SK-N-SH treated with all-trans-retinoic acid at 6 μM for 48 hours (cell line): Measurements from ENCODE around the gene CNN2.

ENCODE experiments used
- ARNTL ChIP-seq: fragments of 450-650 bp; formaldehyde crosslinking; IDR thresholded peaks from 2 replicates; pipeline ENCODE4 v1.5.0; 2020; ENCODE audit warnings: low read depth, mild to moderate bottlenecking, moderate library complexity, borderline replicate concordance
- CREB5 ChIP-seq: fragments of 250-450 bp; sonication (Bioruptor Pico); IDR thresholded peaks from 2 replicates; pipeline ENCODE4 v1.5.1; 2020; ENCODE audit warnings: low read depth, mild to moderate bottlenecking, moderate library complexity
- GLIS3 ChIP-seq: fragments of 250-450 bp; sonication (Bioruptor Pico); IDR thresholded peaks from 2 replicates; pipeline ENCODE4 v1.5.0; 2020; ENCODE audit warnings: mild to moderate bottlenecking, moderate library complexity
- PATZ1 ChIP-seq: fragments of 250-450 bp; sonication (Bioruptor Pico); IDR thresholded peaks from 2 replicates; pipeline ENCODE4 v1.8.0; 2020; ENCODE audit warnings: mild to moderate bottlenecking, moderate library complexity, borderline replicate concordance
- PPARA ChIP-seq: fragments of 250-450 bp; sonication (Bioruptor Pico); IDR thresholded peaks from 2 replicates; pipeline ENCODE4 v1.5.0; 2020; ENCODE audit warnings: mild to moderate bottlenecking, borderline replicate concordance
- RARB ChIP-seq: fragments of 250-450 bp; sonication (Bioruptor Pico); IDR thresholded peaks from 2 replicates; pipeline ENCODE4 v1.8.0; 2021; ENCODE audit warnings: mild to moderate bottlenecking, moderate library complexity
- TCF4 ChIP-seq: fragments of 250-450 bp; sonication (Bioruptor Pico); IDR thresholded peaks from 2 replicates; pipeline ENCODE4 v1.8.0; 2021; ENCODE audit warnings: mild to moderate bottlenecking, moderate library complexity, borderline replicate concordance
- TOX ChIP-seq: fragments of 250-450 bp; sonication (Bioruptor Pico); IDR thresholded peaks from 2 replicates; pipeline ENCODE4 v1.8.0; 2021; ENCODE audit warnings: mild to moderate bottlenecking, moderate library complexity, borderline replicate concordance
- ZC3H10 ChIP-seq: fragments of 250-450 bp; sonication (Bioruptor Pico); IDR thresholded peaks from 2 replicates; pipeline ENCODE4 v1.5.1; 2021; ENCODE audit warnings: mild to moderate bottlenecking, moderate library complexity
- ZNF565 ChIP-seq: fragments of 450-650 bp; formaldehyde crosslinking; conservative IDR thresholded peaks from 2 replicates; pipeline ENCODE4 v1.5.0; 2020; ENCODE audit warnings: low read depth, mild to moderate bottlenecking, moderate library complexity
- ZNF70 ChIP-seq: fragments of 450-650 bp; formaldehyde crosslinking; IDR thresholded peaks from 2 replicates; pipeline ENCODE4 v1.5.0; 2020; ENCODE audit warnings: mild to moderate bottlenecking, moderate library complexity

- no peak for TF ChIP-seq ZNF70 (CRISPR knock-in tag)
- no peak for TF ChIP-seq TOX
- TF ChIP-seq CREB5 (CRISPR knock-in tag), result no peak
- no peak for TF ChIP-seq PATZ1 (CRISPR knock-in tag)
- TF ChIP-seq TCF4, result no peak
- TF ChIP-seq ARNTL (CRISPR knock-in tag), result no peak
- no peak for TF ChIP-seq ZNF565 (CRISPR knock-in tag)
- TF ChIP-seq RARB, result no peak
- TF ChIP-seq PPARA (CRISPR knock-in tag), result no peak
- TF ChIP-seq GLIS3 (CRISPR knock-in tag), result no peak
- no peak for TF ChIP-seq ZC3H10 (CRISPR knock-in tag)
These were observed 19.6 kb upstream of the CNN2 start for GRCh38 chr19:1006711-1007398.
